ENCODE measurements around the gene EXOSC2. TPM values are rescaled to one million over a fixed set of nuclear protein-coding genes. Genes with fewer than 3 reads are reported as not detected.

The EXOSC2 gene
- total and polyA plus RNA-seq, 11 donors: 10.6 to 19.7 (median 13.1) TPM

- Histone ChIP-seq H3K9me3 (no peaks in the 10 kb centered on the region), H3K36me3 (no peaks in the 10 kb centered on the region), H3K27me3 (peaks cover 0 to 13% (median 5%) of the 10 kb centered on the region in 9 donors), H3K4me3 (no peak overlapping the region), H3K4me1 (peaks cover 0 to 15% (median 10%) of the 10 kb centered on the region in 12 donors), H3K27ac (no peak overlapping the region)
- TF ChIP-seq CTCF (IDR thresholded peaks at IDR 0.05) (no peak), POLR2A (IDR thresholded peaks at IDR 0.05) (no peak)
- intact Hi-C loops (cut with DNase I): no loop called here
- 69 to 78% (median 73%) methylated on average over 6 to 7 of the region's 7 CpGs for WGBS, 4 donors
- no peak for DNase-seq
- ATAC-seq: no peak
These were observed 16.3 kb upstream of the EXOSC2 start for GRCh38 chr9:130677252-130677651.

- ATAC-seq (peak in 3 of 4 donors; percentile 50 to 84 (median 70)), DNase-seq (peak; percentile 54 to 91 (median 80))
- intact Hi-C loops (cut with DNase I): loop anchor here in 4 of 10 donors (5.0 to 10.0 kb wide), 4 partner anchors 54 to 576 kb away; partner anchors contain the start of gene FUBP3 (in 2 of the 4)
- TF ChIP-seq CTCF (IDR thresholded peaks at IDR 0.05): no peak
- no peak for TF ChIP-seq POLR2A (IDR thresholded peaks at IDR 0.05)
- Histone ChIP-seq H3K4me1 (peaks cover 0 to 17% (median 11%) of the 10 kb centered on the region in 12 donors), H3K36me3 (no peaks in the 10 kb centered on the region), H3K4me3 (peak overlapping the region; percentile 34 to 65 (median 56)), H3K27me3 (peaks cover 0 to 13% (median 5%) of the 10 kb centered on the region in 9 donors), H3K27ac (peak overlapping the region in 1 of 12 donors; percentile 45), H3K9me3 (peaks cover 0 to 8% (median 0%) of the 10 kb centered on the region in 12 donors)
- WGBS, 4 donors: 2 to 6% (median 4%) methylated on average over 38 to 116 of the region's 116 CpGs
These were observed 12.5 kb upstream of the EXOSC2 start for GRCh38 chr9:130680836-130681768.

GRCh38 chr9:130681769-130682420, 11.7 kb upstream of the EXOSC2 start:
- peaks cover 0 to 8% (median 0%) of the 10 kb centered on the region in 12 donors for H3K9me3 ChIP-seq
- intact Hi-C loops (cut with DNase I): loop anchor here (1.0 to 10.0 kb wide), 8 partner anchors 55 to 577 kb away; partner anchors contain the start of gene FUBP3 (in 2 of the 10)
- TF ChIP-seq POLR2A (IDR thresholded peaks at IDR 0.05) (no peak), CTCF (IDR thresholded peaks at IDR 0.05) (no peak)
- no peaks in the 10 kb centered on the region for H3K36me3 ChIP-seq
- peak overlapping the region; percentile 34 to 64 (median 56) for H3K4me3 ChIP-seq
- H3K27ac ChIP-seq: peak overlapping the region in 1 of 12 donors; percentile 13
- peaks cover 0 to 17% (median 11%) of the 10 kb centered on the region in 12 donors for H3K4me1 ChIP-seq
- WGBS, 4 donors: 0 to 3% (median 1%) methylated on average over 26 to 45 of the region's 45 CpGs
- DNase-seq (no peak), ATAC-seq (peak in 3 of 4 donors; percentile 16 to 23 (median 22))
- peaks cover 0 to 13% (median 5%) of the 10 kb centered on the region in 9 donors for H3K27me3 ChIP-seq
